Osteoblast (primary cell): ENCODE data around the gene HEXIM1. TPM values are rescaled to one million over a fixed set of nuclear protein-coding genes. Genes with fewer than 3 reads are reported as not detected.
A peak's percentile ranks its signal among the peaks of the same experiment; 100 is the strongest.

Experiments
- DNase-seq: peaks from one replicate; pipeline ENCODE4 v3.0.0; 2011; ENCODE audit warnings: low spot score, mixed read lengths; ENCODE audit not compliant: insufficient read length; ENCODE audit errors: missing footprints
- H2AFZ ChIP-seq: 2 replicates; pipeline ENCODE4 v1.6.0; 2011; ENCODE audit warnings: mild to moderate bottlenecking, low read length
- H3K27ac ChIP-seq: 2 replicates; pipeline ENCODE4 v1.5.1; 2011; ENCODE audit warnings: mild to moderate bottlenecking, low read depth, low read length, moderate library complexity
- H3K27me3 ChIP-seq: 2 replicates; pipeline ENCODE4 v1.6.0; 2012; ENCODE audit warnings: mild to moderate bottlenecking, control low read depth, inconsistent platforms, low read length, moderate library complexity; ENCODE audit not compliant: insufficient read depth
- H3K36me3 ChIP-seq: 2 replicates; pipeline ENCODE4 v1.5.1; 2011; ENCODE audit warnings: mild to moderate bottlenecking, low read length, control low read depth, moderate library complexity; ENCODE audit not compliant: insufficient read depth
- H3K4me1 ChIP-seq: 2 replicates; pipeline ENCODE4 v1.5.1; 2011; ENCODE audit warnings: mild to moderate bottlenecking, low read length, control low read depth, moderate library complexity; ENCODE audit not compliant: insufficient read depth
- H3K4me2 ChIP-seq: 2 replicates; pipeline ENCODE4 v1.6.0; 2011; ENCODE audit warnings: mild to moderate bottlenecking, low read length; ENCODE audit not compliant: insufficient read depth
- H3K4me3 ChIP-seq: fragments of 200-600 bp; sonication (generic); 3 replicates; pipeline ENCODE4 v1.5.1; 2012; ENCODE audit warnings: mild to moderate bottlenecking, low read length, inconsistent platforms; ENCODE audit not compliant: insufficient read depth
- H3K79me2 ChIP-seq: 2 replicates; pipeline ENCODE4 v1.6.0; 2012; ENCODE audit warnings: mild to moderate bottlenecking, low read length, control low read depth, inconsistent platforms; ENCODE audit not compliant: insufficient read depth
- H3K9me3 ChIP-seq: 2 replicates; pipeline ENCODE4 v1.5.1; 2011; ENCODE audit warnings: low read depth, low read length, control low read depth
- H4K20me1 ChIP-seq: 2 replicates; pipeline ENCODE4 v1.6.0; 2012; ENCODE audit warnings: mild to moderate bottlenecking, low read length, control low read depth; ENCODE audit not compliant: insufficient read depth
- CTCF ChIP-seq: IDR thresholded peaks from 2 replicates; pipeline ENCODE4 v1.5.1; 2011; ENCODE audit warnings: mild to moderate bottlenecking, low read depth, low read length, moderate library complexity; ENCODE audit errors: extremely low read depth
- total RNA-seq: library from RNA; depleted of rRNA; stranded (reverse); fragments of >200 nt; gene quantifications from 2 replicates; pipeline ENCODE4 v1.2.3, GENCODE V29; 2012

HEXIM1 gene
- total RNA-seq, 1 donor, result 10.9 TPM

GRCh38 chr17:45149037-45149668, 878 bp downstream of the HEXIM1 start:
- TF ChIP-seq CTCF, result peak; percentile 79
- H3K79me2 ChIP-seq, result peaks cover 39% of the 10 kb centered on the region
- peak overlapping the region; percentile 83 for H3K4me2 ChIP-seq
- peak overlapping the region; percentile 88 for H3K27ac ChIP-seq
- H3K4me1 ChIP-seq, result peaks cover 29% of the 10 kb centered on the region
- no peaks in the 10 kb centered on the region for H3K36me3 ChIP-seq
- H4K20me1 ChIP-seq, result peaks cover 25% of the 10 kb centered on the region
- no peaks in the 10 kb centered on the region for H3K9me3 ChIP-seq
- no peaks in the 10 kb centered on the region for H3K27me3 ChIP-seq
- H3K4me3 ChIP-seq, result peak overlapping the region; percentile 77
- DNase-seq, result peak; percentile 95
- H2AFZ ChIP-seq, result no peak overlapping the region

- no peaks in the 10 kb centered on the region for H3K36me3 ChIP-seq
- no peak overlapping the region for H2AFZ ChIP-seq
- H3K4me2 ChIP-seq, result peak overlapping the region; percentile 83
- no peaks in the 10 kb centered on the region for H3K9me3 ChIP-seq
- no peak for TF ChIP-seq CTCF
- peaks cover 23% of the 10 kb centered on the region for H3K4me1 ChIP-seq
- DNase-seq, result peak; percentile 79
- H4K20me1 ChIP-seq, result peaks cover 25% of the 10 kb centered on the region
- peak overlapping the region; percentile 77 for H3K4me3 ChIP-seq
- no peaks in the 10 kb centered on the region for H3K27me3 ChIP-seq
- peaks cover 39% of the 10 kb centered on the region for H3K79me2 ChIP-seq
- peak overlapping the region; percentile 88 for H3K27ac ChIP-seq
These were observed 1.7 kb downstream of the HEXIM1 start for GRCh38 chr17:45149669-45150664.

- no peak for DNase-seq
- Histone ChIP-seq H3K4me1 (peaks cover 18% of the 10 kb centered on the region), H3K9me3 (no peaks in the 10 kb centered on the region), H4K20me1 (peaks cover 25% of the 10 kb centered on the region), H3K27me3 (no peaks in the 10 kb centered on the region), H3K36me3 (no peaks in the 10 kb centered on the region), H3K4me3 (peak overlapping the region; percentile 77), H3K4me2 (peak overlapping the region; percentile 83), H3K27ac (peak overlapping the region; percentile 88), H2AFZ (no peak overlapping the region), H3K79me2 (peaks cover 51% of the 10 kb centered on the region)
- TF ChIP-seq CTCF, result no peak
These were observed 2.9 kb downstream of the HEXIM1 start for GRCh38 chr17:45150911-45151809.
